HG02678 (cell line): ENCODE results near the gene COL6A5.

ENCODE experiments used
- ATAC-seq: cut with Tn5 transposase; IDR thresholded peaks from one replicate; pipeline ENCODE4 v1.9.1; 2021; ENCODE audit warnings: mild to moderate bottlenecking, moderate library complexity; ENCODE audit not compliant: unreplicated experiment

COL6A5 gene

GRCh38 chr3:130515755-130516154 lies 170.3 kb downstream of the COL6A5 start:
- ATAC-seq = no peak

GRCh38 chr3:130516645-130517512 lies 171.4 kb downstream of the COL6A5 start, which contains the start of gene COL6A6:
Gene COL6A6 (plus strand): TSS chr3:130517177. CDS start chr3:130560365, 43,188 bp downstream.
- ATAC-seq = no peak

GRCh38 chr3:130517602-130518001 lies 172.1 kb downstream of the COL6A5 start:
- ATAC-seq = no peak

GRCh38 chr3:130519754-130520153 lies 174.3 kb downstream of the COL6A5 start:
- no peak for ATAC-seq

GRCh38 chr3:130522399-130522798 lies 176.9 kb downstream of the COL6A5 start:
- ATAC-seq = no peak

GRCh38 chr3:130527426-130527825 lies 182.0 kb downstream of the COL6A5 start:
- no peak for ATAC-seq

GRCh38 chr3:130528120-130528519 lies 182.6 kb downstream of the COL6A5 start:
- ATAC-seq = no peak

GRCh38 chr3:130529486-130530215 lies 184.2 kb downstream of the COL6A5 start:
- ATAC-seq = no peak

- ATAC-seq = no peak
Measured at GRCh38 chr3:130533247-130533646, 187.8 kb downstream of the COL6A5 start.
